ENCODE results near the gene CNMD.

- TF ChIP-seq, protein P1, sequence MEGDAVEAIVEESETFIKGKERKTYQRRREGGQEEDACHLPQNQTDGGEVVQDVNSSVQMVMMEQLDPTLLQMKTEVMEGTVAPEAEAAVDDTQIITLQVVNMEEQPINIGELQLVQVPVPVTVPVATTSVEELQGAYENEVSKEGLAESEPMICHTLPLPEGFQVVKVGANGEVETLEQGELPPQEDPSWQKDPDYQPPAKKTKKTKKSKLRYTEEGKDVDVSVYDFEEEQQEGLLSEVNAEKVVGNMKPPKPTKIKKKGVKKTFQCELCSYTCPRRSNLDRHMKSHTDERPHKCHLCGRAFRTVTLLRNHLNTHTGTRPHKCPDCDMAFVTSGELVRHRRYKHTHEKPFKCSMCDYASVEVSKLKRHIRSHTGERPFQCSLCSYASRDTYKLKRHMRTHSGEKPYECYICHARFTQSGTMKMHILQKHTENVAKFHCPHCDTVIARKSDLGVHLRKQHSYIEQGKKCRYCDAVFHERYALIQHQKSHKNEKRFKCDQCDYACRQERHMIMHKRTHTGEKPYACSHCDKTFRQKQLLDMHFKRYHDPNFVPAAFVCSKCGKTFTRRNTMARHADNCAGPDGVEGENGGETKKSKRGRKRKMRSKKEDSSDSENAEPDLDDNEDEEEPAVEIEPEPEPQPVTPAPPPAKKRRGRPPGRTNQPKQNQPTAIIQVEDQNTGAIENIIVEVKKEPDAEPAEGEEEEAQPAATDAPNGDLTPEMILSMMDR (conservative IDR thresholded peaks at IDR 0.05; ENCODE audit: low read length), result no peak
- no peak for TF ChIP-seq EZH2phosphoT487 (IDR thresholded peaks at IDR 0.05; ENCODE audit: borderline replicate concordance, low read depth, low read length)
Measured at GRCh38 chr13:52664272-52664671, 75.3 kb downstream of the CNMD start.
